HUES6 (cell line): ENCODE data around the gene PLIN5.
"Not testable (repeated sequence)": the region's sequence is repeated elsewhere in the genome, so short reads cannot be mapped to it uniquely, and the experiment has no call there.

Source experiments
- H3K27ac ChIP-seq: 2 replicates; pipeline ENCODE4 v1.7.0; 2013; ENCODE audit warnings: low read depth, mild to moderate bottlenecking, low read length, inconsistent platforms
- H3K27me3 ChIP-seq: 2 replicates; pipeline ENCODE4 v1.6.1; 2013; ENCODE audit warnings: low read length; ENCODE audit not compliant: control insufficient read depth, insufficient read depth
- H3K36me3 ChIP-seq: 2 replicates; pipeline ENCODE4 v1.6.1; 2013; ENCODE audit warnings: low read length; ENCODE audit not compliant: control insufficient read depth, insufficient read depth
- H3K4me1 ChIP-seq: 2 replicates; pipeline ENCODE4 v1.6.1; 2013; ENCODE audit warnings: low read length; ENCODE audit not compliant: control insufficient read depth, insufficient read depth
- H3K4me3 ChIP-seq: 2 replicates; pipeline ENCODE4 v1.5.1; 2013; ENCODE audit warnings: low read depth, low read length
- H3K9ac ChIP-seq: one replicate; pipeline ENCODE4 v1.6.1; 2013; ENCODE audit warnings: mild to moderate bottlenecking, low read length
- H3K9me3 ChIP-seq: 2 replicates; pipeline ENCODE4 v1.6.1; 2013; ENCODE audit warnings: low read depth, low read length; ENCODE audit not compliant: control insufficient read depth, insufficient read depth

PLIN5 gene

DNA sequence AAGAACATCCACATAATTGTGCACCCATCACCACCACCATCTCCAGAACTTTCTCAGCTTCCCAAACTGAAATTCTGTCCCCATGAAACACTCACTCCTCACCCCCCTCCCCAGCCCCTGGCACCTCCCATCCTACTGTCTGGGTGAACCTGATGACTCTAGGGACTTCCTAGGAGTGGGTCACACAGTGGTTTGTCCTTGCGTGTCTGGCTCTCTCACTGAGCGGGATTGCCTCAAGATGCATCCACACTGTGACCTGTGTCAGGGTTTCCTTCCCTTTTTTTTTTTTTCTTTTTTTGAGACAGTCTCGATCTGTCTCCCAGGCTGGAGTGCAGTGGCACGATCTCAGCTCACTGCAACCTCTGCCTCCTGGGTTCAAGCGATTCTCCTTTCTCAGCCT lies 28.5 kb upstream of the PLIN5 start:
- H3K36me3 ChIP-seq, H3K27ac ChIP-seq, H3K4me1 ChIP-seq, H3K27me3 ChIP-seq, H3K9me3 ChIP-seq, H3K9ac ChIP-seq, H3K4me3 ChIP-seq: not testable (repeated sequence)

DNA sequence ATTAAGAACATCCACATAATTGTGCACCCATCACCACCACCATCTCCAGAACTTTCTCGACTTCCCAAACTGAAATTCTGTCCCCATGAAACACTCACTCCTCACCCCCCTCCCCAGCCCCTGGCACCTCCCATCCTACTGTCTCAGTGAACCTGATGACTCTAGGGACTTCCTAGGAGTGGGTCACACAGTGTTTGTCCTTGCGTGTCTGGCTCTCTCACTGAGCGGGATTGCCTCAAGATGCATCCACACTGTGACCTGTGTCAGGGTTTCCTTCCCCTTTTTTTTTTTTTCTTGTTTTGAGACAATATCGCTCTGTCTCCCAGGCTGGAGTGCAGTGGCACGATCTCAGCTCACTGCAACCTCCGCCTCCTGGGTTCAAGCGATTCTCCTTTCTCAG lies 27.1 kb upstream of the PLIN5 start:
- H3K4me3 ChIP-seq, H3K27me3 ChIP-seq, H3K27ac ChIP-seq, H3K9me3 ChIP-seq, H3K36me3 ChIP-seq, H3K4me1 ChIP-seq, H3K9ac ChIP-seq: not testable (repeated sequence)

DNA sequence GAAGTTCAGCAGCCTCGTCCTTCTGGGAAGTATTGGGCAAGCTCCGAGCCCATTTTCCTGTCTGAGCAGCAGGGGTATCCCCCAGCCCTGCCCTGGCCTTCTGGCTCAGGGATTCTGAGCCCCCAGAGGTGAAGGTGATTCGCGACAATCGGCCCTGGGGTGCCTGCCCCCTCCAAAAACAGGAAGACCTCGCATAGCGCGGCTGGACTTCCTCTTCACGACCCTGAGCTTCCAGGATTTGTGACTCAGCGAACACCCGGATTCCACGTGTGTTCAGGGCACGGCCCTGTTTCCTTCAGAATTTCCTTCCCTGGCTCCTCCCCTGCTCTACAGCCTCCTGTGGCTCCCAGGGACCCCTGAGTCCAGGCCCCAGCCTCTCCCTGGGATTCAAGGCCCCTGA lies 24.5 kb upstream of the PLIN5 start, which contains the start of gene SEMA6B:
SEMA6B (minus strand) TSS at position 116 of the 400 bp plus-strand sequence. CDS start 1,227 bp downstream, outside the sequence.
- H3K27me3 ChIP-seq, result no peaks in the 10 kb centered on the region; the same call in 1 of the 2 replicates
- peaks cover 9% of the 10 kb centered on the region for H3K36me3 ChIP-seq
- no peak within 1 kb of the TSS for H3K27ac ChIP-seq
- H3K4me1 ChIP-seq, result peaks cover 2% of the 10 kb centered on the region; the same call in 1 of the 2 replicates
- H3K9ac ChIP-seq, result no peak within 1 kb of the TSS
- H3K4me3 ChIP-seq, result no peak within 1 kb of the TSS
- H3K9me3 ChIP-seq, result no peaks in the 10 kb centered on the region

DNA sequence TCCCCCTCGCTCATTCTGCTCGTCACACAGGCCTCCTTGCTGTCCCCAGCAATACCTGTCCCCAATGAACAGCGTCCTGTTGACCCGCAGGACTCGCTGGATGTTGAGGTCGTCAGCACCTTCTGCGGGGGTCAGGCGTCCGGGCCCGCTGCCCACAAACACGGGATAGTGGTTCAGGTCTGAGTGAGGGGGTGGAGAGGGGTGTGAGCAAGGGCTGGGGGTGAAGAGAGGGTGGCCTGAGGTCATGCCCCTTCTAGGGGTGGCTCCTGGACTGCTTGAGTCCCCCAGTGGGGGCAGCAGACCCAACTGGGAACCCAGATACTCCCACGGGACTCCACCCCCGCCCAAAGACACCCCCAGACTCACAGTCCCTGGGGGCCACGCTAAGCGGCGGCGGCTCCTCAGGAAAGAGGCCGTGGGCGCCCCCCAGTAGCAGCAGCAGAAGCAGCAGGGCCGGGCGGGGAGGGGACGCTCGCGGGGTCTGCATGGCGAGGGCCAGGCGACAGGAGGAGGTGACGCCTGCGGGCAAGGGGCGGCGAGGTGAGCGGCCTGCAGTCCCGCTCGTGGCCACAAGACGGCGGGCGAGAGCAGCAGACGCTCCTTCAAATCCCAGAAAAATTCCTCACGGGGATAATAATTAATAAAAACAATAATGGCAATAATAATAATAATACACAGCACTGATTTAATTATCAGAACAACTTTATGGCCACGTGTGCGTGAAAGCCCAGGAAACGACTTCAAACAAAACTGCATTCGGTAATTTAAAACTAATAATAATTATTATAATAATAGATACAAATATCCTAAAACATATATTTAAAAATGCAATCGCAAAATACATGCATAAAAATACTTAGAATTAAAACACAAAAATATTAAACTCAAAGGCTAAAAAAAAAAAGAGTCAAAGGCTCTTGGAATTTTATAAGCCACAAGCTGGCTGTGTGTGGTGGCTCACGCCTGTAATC lies 23.2 kb upstream of the PLIN5 start:
- no peaks in the 10 kb centered on the region for H3K9me3 ChIP-seq
- no peak overlapping the region for H3K4me3 ChIP-seq
- no peak overlapping the region for H3K27ac ChIP-seq
- peaks cover 21% of the 10 kb centered on the region for H3K36me3 ChIP-seq
- H3K4me1 ChIP-seq, result peaks cover 2% of the 10 kb centered on the region; the same call in 1 of the 2 replicates
- no peaks in the 10 kb centered on the region; the same call in 1 of the 2 replicates for H3K27me3 ChIP-seq
- H3K9ac ChIP-seq, result no peak overlapping the region

DNA sequence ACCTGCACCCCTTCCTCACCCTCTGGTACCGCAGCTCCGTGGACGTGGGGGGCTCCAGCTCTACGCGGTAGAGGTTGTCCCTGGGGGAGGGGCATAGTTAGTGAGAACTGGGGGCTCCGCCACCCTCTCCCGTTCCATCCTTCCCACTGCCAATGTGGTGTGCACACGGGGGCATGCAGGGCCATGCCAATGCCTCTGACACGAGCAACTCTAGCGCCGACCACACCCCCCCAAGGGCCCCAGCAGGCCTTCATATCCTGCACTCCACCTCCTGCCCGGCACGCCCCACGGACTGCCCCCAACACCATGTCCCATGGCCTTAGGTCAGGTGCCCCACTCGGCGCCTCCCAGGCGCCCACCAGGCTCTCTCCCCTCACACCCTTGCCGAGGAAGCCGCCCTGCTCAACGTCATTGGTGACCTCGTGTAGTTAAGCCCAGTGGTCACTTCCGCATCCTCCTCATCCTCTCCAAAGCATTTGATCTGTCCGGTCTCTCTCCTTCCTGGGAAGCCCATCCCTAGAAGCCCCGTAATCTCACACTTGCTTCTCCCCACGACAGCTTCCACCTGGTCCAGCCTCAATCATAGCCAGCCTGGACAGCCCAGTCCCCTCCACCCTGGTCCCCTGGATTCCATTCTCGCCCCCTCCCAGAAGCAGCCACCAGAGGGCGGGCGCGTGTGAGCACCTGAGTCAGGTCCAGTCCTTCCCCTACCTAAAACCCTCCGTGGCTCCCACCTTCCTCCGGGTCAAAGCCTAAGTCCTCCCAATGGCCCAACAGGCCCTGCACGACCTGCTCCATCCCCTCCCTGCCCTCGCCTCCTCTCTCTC lies 22.3 kb upstream of the PLIN5 start:
- Histone ChIP-seq H3K27ac (no peak overlapping the region), H3K4me3 (peak overlapping the region; percentile 40; the same call in 1 of the 2 replicates), H3K36me3 (peaks cover 30% of the 10 kb centered on the region), H3K4me1 (peaks cover 2% of the 10 kb centered on the region; the same call in 1 of the 2 replicates), H3K9ac (no peak overlapping the region), H3K27me3 (no peaks in the 10 kb centered on the region; the same call in 1 of the 2 replicates), H3K9me3 (no peaks in the 10 kb centered on the region)

DNA sequence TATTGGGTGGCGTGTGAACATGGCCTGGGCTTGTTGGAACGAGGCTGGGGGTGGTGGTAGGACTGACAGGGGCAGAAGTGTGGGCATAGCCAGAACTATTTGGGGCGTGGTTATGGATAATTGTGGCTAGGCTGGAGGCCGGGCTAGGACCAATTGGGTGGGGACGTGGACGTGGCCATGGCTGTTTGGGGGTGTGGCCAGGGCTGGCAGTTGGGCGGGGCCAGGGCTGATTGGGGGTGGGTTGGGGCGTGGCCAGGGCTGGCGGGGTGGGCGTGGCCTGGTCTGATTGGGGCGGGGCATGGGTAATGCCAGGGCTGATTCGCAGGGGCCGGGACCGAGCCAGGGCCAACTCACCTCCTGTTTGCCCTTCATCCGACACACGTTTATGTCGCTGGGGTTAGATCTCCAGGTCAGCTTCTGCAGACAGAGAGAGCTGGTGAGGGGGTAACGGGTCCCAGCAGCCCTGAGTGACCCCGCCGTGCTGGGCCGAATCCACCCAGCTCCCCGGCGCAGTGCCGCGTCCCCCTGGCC lies 21.6 kb upstream of the PLIN5 start:
- no peaks in the 10 kb centered on the region for H3K9me3 ChIP-seq
- peaks cover 2% of the 10 kb centered on the region; the same call in 1 of the 2 replicates for H3K4me1 ChIP-seq
- no peaks in the 10 kb centered on the region; the same call in 1 of the 2 replicates for H3K27me3 ChIP-seq
- no peak overlapping the region for H3K27ac ChIP-seq
- peaks cover 37% of the 10 kb centered on the region for H3K36me3 ChIP-seq
- no peak overlapping the region for H3K9ac ChIP-seq
- H3K4me3 ChIP-seq, result peak overlapping the region; percentile 48; the same call in 1 of the 2 replicates

DNA sequence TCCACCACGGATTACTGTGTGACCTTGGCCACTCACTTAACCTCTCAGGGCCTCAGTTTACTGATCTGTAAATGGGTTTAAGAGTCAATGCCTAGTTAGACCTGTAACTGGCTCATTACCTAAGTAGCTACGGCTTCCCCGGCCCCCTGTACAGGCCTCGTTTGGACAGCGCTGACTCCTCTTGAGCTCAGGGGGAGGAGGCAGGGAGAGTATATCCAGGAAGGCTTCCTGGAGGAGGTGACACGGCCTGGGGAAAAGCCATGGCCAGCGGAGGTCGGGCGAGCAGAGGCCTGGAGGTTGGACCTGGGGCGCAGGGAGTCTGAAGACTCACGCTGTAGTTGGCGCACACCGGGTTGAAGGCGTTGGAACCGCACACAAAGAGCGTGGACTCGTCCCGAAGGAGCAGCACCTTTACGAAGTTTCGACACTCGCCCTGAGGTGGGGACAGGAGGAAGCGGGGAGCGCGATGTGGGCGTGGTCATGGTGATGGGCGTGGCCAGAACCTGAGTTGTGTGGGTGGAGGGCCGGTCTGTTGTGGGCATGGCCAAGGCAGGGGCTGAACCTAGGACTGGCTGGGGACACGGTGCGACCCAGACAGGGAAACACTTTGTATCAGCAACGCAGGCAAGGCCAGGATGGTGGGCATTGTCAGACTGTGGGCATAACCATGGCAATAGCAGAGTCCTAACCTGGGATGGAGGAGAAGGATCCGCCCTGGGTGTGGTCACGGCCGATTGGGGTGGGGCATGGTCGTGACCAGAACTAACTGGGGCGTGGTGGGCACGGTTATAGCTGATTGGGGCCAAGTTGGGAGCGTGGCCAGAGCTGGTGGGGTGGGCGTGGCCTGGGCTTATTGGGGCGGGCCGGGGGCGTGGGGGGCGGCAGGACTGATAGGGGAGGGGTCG lies 20.9 kb upstream of the PLIN5 start:
- Histone ChIP-seq H3K27ac (no peak overlapping the region), H3K36me3 (peaks cover 38% of the 10 kb centered on the region), H3K9me3 (no peaks in the 10 kb centered on the region), H3K9ac (no peak overlapping the region), H3K4me3 (peak overlapping the region; percentile 48), H3K27me3 (no peaks in the 10 kb centered on the region; the same call in 1 of the 2 replicates), H3K4me1 (peaks cover 2% of the 10 kb centered on the region; the same call in 1 of the 2 replicates)

DNA sequence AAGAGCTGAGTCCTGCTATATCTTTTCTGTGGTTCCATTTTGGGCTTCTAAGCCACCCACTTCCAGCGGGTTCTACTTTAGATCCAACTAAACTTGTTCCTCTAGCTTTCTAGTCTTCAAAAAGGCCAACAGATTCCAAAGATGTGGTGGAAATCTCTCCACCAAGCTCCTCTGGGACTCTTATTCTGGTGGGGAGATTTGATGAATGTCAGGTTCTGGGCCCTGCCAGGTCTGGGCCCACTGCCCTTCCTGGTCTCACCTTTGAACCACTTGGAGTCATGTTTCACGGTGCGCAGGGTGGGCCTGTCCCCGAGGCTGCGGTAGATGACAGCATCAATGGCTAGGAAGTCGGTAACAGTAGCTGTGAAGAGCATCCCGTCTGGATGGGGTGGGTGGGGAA lies 19.7 kb upstream of the PLIN5 start:
- peaks cover 49% of the 10 kb centered on the region for H3K36me3 ChIP-seq
- no peaks in the 10 kb centered on the region; the same call in 1 of the 2 replicates for H3K27me3 ChIP-seq
- H3K4me3 ChIP-seq, result no peak overlapping the region
- no peak overlapping the region for H3K9ac ChIP-seq
- no peak overlapping the region for H3K27ac ChIP-seq
- peaks cover 2% of the 10 kb centered on the region; the same call in 1 of the 2 replicates for H3K4me1 ChIP-seq
- H3K9me3 ChIP-seq, result no peaks in the 10 kb centered on the region

DNA sequence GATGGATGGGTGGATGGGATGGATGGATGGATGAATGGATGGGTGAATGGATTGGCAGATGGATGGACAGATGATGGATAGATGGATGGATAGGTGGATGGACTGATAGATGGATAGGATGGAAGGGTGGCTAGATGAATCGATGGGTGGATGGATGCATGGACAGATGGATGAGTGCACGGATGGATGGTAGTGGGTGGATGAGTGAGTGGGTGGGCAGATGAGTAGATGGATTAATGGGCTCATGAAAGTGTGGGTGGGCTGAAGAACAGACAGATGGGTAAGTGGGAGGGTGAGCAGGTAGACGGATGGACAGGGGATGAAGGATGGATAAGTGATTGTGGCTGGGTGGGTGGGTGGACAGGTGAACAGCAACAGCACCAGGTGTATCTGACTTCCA lies 18.8 kb upstream of the PLIN5 start:
- Histone ChIP-seq H3K36me3 (peaks cover 49% of the 10 kb centered on the region), H3K27ac (no peak overlapping the region), H3K4me1 (peaks cover 2% of the 10 kb centered on the region; the same call in 1 of the 2 replicates), H3K27me3 (no peaks in the 10 kb centered on the region; the same call in 1 of the 2 replicates), H3K9me3 (no peaks in the 10 kb centered on the region), H3K9ac (no peak overlapping the region), H3K4me3 (no peak overlapping the region)
